ENCODE data around the gene MAP4K3. TPM values are rescaled to one million over a fixed set of nuclear protein-coding genes. Genes with fewer than 3 reads are reported as not detected.

MAP4K3 gene
- total RNA-seq = 31.4 TPM
- long read RNA-seq, full-length matches to known transcripts = 29 of 53 reads
- long read RNA-seq, partial matches to known transcripts = 17 of 53 reads
- long read RNA-seq, other reads (novel, unspliced or antisense) = 7 of 53 reads

GRCh38 chr2:39436592-39437521 lies at the start of gene MAP4K3:
Gene MAP4K3 (minus strand): TSS chr2:39437285. CDS start chr2:39436987, 298 bp downstream.
- intact Hi-C loops (cut with micrococcal nuclease) = loop anchor here (5.0 kb wide), 1 partner anchor 55 kb away; no protein-coding TSS in a partner anchor
- ATAC-seq (peak; percentile 91), DNase-seq (peak; percentile 94)

GRCh38 chr2:39486071-39486470 lies 49.0 kb upstream of the MAP4K3 start:
- intact Hi-C loops (cut with micrococcal nuclease) = no loop called here
- DNase-seq (no peak), ATAC-seq (peak; percentile 51)

GRCh38 chr2:39484620-39485495 lies 47.8 kb upstream of the MAP4K3 start:
- intact Hi-C loops (cut with micrococcal nuclease) = no loop called here
- ATAC-seq = no peak
- no peak for DNase-seq

GRCh38 chr2:39484206-39484605 lies 47.1 kb upstream of the MAP4K3 start:
- DNase-seq = no peak
- intact Hi-C loops (cut with micrococcal nuclease) = no loop called here
- no peak for ATAC-seq

- DNase-seq (no peak), ATAC-seq (no peak)
- intact Hi-C loops (cut with micrococcal nuclease) = no loop called here
These were observed 46.4 kb upstream of the MAP4K3 start for GRCh38 chr2:39483534-39483933.

- intact Hi-C loops (cut with micrococcal nuclease) = no loop called here
- DNase-seq = no peak
- ATAC-seq = no peak
These were observed 44.5 kb upstream of the MAP4K3 start for GRCh38 chr2:39481611-39482010.

GRCh38 chr2:39479696-39480095 lies 42.6 kb upstream of the MAP4K3 start:
- intact Hi-C loops (cut with micrococcal nuclease) = no loop called here
- no peak for ATAC-seq
- DNase-seq = no peak

GRCh38 chr2:39479053-39479670 lies 42.1 kb upstream of the MAP4K3 start:
- intact Hi-C loops (cut with micrococcal nuclease) = no loop called here
- ATAC-seq (no peak), DNase-seq (no peak)

- no peak for DNase-seq
- intact Hi-C loops (cut with micrococcal nuclease) = no loop called here
- ATAC-seq = no peak
These were observed 39.4 kb upstream of the MAP4K3 start for GRCh38 chr2:39476524-39476923.

- ATAC-seq (no peak), DNase-seq (no peak)
- intact Hi-C loops (cut with micrococcal nuclease) = no loop called here
These were observed 37.9 kb upstream of the MAP4K3 start for GRCh38 chr2:39475006-39475405.

- DNase-seq = no peak
- ATAC-seq = no peak
- intact Hi-C loops (cut with micrococcal nuclease) = no loop called here
These were observed 33.5 kb upstream of the MAP4K3 start for GRCh38 chr2:39470580-39470979.

GRCh38 chr2:39469807-39470206 lies 32.7 kb upstream of the MAP4K3 start:
- DNase-seq (peak; percentile 38), ATAC-seq (peak; percentile 76)
- intact Hi-C loops (cut with micrococcal nuclease) = no loop called here

GRCh38 chr2:39468579-39469451 lies 31.7 kb upstream of the MAP4K3 start:
- ATAC-seq (peak; percentile 64), DNase-seq (no peak)
- intact Hi-C loops (cut with micrococcal nuclease) = no loop called here

- intact Hi-C loops (cut with micrococcal nuclease) = no loop called here
- DNase-seq (no peak), ATAC-seq (no peak)
These were observed 29.2 kb upstream of the MAP4K3 start for GRCh38 chr2:39466311-39466710.

GRCh38 chr2:39464864-39465263 lies 27.8 kb upstream of the MAP4K3 start:
- no peak for ATAC-seq
- intact Hi-C loops (cut with micrococcal nuclease) = no loop called here

GRCh38 chr2:39455826-39456225 lies 18.7 kb upstream of the MAP4K3 start:
- ATAC-seq (no peak), DNase-seq (no peak)
- intact Hi-C loops (cut with micrococcal nuclease) = no loop called here

More at GRCh38 chr2:39464864-39465263, 27.8 kb upstream of the MAP4K3 start:
- no peak for DNase-seq

- DNase-seq (no peak), ATAC-seq (no peak)
- intact Hi-C loops (cut with micrococcal nuclease) = no loop called here
These were observed 15.3 kb upstream of the MAP4K3 start for GRCh38 chr2:39452396-39452795.

GRCh38 chr2:39451954-39452353 lies 14.9 kb upstream of the MAP4K3 start:
- intact Hi-C loops (cut with micrococcal nuclease) = no loop called here
- ATAC-seq = no peak
- no peak for DNase-seq

- ATAC-seq (no peak), DNase-seq (no peak)
- intact Hi-C loops (cut with micrococcal nuclease) = no loop called here
These were observed 11.1 kb upstream of the MAP4K3 start for GRCh38 chr2:39448169-39448502.
